NCI-H146 (cell line): Measurements from ENCODE around the gene MRTFA.
"Not testable (repeated sequence)": the region's sequence is repeated elsewhere in the genome, so short reads cannot be mapped to it uniquely, and the experiment has no call there.

ENCODE experiments used
- DNase-seq: peaks from one replicate; lab custom pipeline; 2025; lab: John Stamatoyannopoulos, UW

Gene MRTFA

DNA sequence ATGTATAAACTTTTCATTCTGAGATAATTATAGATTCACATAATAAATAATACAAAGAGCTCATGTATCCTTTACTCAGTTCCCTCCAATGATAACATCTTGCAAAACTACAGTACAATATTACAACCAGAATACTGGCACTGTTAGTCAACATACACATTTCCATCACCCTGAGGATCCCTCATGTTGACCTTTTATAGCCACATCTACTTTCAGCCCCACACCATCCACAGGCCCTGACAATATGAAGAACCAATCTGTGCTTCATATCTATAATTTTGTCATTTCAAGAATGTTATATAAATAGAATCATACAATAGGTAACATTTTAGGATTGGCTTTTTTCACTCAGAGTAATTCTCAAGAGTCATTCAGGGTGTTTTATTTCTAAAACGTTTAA lies 115.5 kb downstream of the MRTFA start:
- no peak for DNase-seq

DNA sequence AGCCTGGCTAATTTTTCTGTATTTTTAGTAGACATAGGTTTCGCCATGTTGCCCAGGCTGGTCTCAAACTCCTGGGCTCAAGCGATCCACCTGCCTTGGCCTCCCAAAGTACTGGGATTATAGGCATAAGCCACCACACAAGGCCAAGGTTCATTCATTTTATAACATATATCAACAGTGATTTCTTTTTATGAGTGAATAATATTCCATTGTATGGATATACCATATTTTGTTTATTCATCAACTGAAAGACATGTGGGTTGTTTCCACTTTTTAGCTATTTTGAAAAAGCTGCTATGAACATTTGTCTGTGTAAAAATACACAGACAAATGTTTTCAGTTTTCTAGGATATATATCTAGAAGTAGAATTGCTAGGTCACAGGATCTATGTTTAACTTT lies 116.0 kb downstream of the MRTFA start:
- no peak for DNase-seq

DNA sequence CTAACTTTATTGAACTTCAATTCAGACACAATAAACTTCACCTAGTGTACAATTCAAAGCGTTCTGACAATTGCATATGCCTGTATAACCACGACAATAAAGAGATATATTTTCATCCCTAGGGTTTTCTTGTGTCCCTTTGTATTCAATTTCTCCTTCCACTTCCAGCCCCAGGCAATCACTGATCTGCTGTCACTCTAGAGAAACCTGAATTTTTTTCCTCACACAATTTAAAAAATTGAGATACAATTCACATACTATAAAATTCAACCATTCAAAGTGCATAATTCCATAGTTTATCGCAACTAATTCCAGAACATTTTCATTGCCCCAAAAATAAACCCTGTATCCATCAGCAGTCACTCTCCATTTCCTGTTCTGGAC lies 116.6 kb downstream of the MRTFA start:
- DNase-seq: no peak

DNA sequence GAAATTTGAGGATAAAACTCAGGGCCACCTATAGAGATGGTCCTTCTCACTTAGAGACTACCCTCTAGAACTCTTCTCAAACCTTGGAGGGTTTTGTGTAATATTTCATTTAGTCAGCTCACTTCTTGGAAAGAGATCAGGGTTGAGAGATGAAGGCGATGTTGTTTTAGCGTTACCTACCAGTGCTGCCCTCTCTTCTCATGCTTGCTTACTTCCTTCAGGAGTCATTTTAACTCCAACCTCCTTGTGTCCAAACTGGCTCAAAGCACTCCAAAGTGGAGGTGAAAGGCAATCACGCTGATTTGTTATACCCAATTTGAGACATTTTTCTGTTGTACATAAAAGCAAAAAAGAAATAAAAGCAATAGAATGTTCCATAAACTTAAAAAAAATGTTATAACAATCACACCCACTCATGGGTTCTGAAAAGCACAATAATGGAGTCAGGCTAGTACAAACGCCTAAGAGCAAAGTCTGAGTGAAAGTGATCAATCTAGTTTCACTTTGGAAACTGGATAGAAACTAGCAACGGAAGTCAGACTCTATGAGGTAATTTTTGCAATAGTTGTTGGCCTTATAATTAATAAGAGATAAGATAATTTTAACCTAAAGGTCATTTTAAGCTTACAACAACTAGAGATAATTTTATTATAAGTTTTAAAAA lies 117.1 kb downstream of the MRTFA start:
- DNase-seq: no peak

DNA sequence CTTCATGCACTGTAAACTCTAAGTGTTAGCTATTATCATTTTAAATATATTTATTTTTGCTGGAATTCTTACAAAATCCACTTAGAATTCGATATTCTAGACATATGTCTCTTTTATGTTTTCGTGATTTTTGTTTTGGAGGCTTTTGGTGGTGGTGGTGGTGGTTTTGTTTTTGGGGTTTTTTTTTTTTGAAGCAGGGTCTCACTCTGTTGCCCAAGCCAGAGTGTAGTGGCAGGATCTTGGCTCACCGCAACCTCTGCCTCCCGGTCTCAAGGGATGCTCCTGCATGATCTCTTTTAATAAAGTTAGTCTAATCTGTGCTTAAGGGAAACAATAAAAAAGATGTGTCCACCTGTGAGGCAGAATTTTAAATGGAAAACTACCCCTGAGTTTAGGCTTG lies 117.7 kb downstream of the MRTFA start:
- DNase-seq: no peak

DNA sequence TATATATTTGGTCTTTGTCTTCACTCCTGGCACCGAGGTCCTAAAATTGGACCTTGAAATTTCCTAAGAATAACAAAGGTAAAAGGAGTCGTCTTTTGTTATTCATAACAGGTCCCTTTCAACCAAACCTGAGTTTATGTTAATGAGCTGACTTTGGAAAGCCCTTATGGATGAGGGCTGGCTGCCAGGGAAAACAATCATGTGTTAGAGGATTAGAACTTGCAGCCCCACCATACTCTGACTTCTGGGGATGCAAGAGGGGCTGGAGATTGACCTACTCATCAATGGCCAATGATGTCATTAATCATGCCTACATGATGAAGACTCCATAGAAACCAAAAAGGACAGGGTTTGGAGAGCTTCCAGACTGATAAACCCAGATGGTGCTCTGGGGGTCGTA lies 118.9 kb downstream of the MRTFA start:
- no peak for DNase-seq

DNA sequence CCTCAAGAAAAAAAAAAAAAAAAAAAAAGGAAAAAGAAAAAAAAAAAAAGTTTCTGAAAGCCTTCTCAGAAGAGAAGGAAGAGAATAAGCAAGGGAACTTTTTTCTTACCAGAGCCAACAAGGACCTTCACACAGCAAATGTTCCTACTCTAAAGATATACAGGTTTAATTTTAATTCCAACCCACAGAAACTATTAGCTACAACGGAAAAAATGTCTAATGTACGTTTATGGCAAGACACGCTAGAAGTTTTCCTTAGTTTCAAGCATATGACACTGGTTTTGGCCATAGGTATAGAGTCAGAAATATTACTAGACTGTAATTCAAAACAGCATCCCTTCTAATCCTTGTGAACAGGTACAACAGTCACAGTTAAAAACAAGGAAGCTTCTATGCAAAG lies 120.1 kb downstream of the MRTFA start:
- no peak for DNase-seq

DNA sequence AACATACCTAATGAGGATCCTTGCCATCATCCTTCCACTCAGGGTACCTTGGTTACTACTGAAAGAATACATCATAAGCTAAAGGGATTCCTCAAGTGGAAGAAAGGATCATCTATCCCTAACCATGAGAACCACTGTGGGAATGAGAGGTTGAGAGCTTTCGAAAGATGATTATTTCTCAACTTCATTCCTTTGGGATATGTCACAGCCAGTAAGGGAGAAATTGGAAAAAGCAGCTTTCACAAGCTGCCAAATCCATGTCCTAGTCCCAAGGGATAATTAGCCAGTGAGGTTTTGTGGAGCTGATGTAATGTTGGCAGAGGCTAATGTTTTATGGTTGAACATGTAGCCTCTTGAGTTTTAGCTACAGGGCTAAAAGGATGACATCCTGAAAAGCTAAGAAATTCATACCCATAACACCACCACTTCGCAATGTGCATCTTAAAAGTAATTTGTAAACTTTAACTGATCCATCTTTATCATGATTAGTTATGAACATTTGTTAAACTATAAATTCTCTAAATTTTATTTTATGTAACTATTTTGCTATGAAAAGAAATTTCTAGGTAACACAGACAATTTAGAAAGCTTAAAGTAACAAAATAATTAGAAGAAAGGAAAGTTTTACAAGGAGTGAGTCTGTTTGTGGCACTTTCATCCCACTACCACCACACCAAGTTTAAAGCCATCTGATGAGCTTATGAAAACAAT lies 123.9 kb downstream of the MRTFA start:
- DNase-seq: no peak

DNA sequence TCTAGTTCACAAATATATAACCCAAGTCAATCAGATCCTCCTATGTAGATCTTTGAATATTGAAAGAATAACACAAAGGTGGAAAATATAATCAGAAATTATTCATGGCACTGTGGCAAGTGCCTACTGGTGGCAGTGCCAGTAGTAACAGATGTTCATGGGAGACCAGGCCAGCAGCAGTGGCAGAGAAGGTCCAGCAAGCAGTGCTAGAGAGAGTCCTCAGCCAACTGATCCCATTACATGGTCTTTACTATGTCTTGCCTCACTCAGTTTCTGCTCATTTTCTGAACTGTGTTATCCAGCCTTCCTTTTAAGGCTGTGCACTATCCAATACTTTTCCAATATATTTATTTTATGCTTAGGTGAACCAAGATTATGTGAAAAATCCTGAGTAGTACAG lies 124.9 kb downstream of the MRTFA start:
- DNase-seq: no peak

DNA sequence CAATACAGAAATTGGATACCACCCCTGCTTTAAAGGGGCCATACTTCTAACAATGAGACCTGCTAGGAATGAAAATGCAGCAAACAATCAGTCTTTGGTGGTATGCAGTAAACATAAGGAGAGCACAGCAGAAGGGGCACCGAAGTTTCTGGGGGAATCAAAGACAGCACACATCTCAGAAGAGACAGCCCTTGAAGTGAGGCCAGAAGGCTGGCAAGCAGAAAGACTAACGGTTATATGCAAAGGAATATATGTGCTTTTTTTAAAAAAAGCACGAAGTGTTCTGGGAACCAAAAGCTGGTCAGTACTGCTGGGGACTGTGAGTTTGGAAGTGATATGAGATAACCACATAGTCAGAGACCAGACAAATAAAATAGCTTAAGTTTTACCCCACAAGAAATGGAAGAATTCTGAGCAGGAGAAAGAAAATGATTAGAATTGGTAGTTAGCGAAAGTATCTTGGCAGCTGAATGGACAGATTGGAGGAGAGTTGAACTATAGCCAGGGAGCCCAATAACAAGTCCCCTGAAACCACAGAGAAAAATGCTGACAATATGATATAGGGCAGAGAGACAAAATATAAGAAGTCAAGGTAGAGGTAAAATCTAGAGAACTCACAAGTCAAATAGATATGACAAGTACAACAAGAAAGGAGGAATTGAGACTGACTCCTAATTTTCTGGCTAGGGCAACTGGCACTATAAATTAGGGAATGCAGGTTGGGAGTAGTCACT lies 125.7 kb downstream of the MRTFA start:
- no peak for DNase-seq

DNA sequence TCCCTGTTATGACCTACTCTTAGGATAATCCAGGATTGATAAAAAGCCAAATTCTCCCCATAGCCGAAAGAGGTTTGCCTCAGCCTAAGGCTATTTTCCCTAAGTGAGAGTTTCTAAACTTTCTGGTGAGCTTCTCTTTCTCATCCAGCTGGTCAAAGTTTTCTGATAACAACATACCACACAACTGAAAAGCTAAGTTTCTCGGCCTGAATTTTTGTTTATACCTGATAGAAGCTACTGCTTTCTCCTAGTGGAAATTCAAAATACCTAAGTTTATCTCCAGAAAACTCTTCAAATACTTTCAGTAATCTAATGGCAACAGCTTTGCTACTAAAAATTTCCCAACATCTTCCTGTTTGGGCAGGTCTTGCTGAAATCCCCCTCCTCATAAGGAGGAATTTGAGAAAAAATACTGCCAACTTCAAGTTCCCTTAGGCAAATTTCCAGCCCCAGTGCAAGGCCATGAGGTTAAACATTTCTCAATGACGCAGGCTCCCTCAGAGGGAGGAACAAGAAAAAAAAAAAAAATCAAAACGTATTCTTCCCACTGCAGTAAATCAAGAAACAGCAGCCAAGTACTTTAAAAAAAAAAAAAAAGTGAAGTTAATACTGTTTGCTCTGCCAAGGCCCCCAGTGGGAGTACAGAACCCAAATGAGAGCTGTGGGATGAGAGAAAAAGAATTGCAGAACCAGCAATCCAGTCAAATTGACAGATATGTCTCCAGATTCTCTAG lies 127.0 kb downstream of the MRTFA start:
- no peak for DNase-seq

DNA sequence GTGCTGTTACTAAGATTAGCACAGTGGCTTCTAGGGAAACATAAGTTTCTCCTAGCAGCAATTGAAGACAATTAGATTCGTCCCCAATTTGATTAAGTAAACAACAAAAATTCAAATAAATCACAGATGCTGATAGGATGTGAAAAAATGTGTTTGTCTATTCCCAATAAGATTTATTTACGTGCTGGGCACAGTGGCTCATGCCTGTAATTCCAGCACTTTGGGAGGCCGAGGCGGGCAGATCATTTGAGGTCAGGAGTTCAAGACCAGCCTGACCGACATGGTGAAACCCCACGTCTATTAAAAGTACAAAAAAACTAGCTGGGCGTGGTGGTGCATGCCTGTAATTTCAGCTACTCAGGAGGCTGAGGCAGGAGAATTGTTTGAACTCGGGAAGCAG lies 128.5 kb downstream of the MRTFA start:
- not testable (repeated sequence) for DNase-seq

DNA sequence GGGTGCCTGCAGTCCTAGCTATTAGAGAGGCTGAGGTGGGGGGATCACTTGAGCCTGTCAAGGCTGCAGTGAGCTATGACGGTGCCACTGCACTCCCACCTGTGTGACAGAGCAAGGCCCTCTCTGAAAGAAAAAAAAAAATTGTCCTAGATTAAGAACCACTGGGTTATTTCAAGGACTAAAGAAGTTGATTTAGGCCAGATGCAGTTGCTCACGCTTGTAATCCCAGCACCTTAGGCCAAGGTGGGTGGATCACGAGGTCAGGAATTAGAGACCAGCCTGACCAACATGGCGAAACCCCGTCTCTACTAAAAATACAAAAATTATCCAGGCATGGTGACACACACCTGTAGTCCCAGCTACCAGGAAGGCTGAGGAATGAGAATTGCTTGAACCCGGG lies 129.0 kb downstream of the MRTFA start:
- DNase-seq: no peak

DNA sequence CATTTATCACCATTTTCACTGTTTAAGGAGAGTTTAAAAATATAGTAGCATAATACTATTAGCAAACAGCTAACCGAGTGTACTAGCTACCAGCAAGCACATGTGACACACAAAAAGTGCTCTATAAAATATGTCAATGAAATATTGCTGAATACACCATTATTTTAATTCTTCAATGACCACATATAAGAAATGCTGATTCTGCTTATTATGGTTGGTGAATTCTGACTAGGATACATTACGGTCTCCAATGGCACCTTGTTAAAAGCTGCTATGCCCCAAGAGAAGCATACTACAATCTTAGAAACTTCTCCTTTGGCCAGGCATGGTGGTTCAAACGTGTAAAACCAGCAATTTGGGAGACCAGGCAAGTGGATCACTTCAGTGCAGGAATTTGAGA lies 129.8 kb downstream of the MRTFA start:
- no peak for DNase-seq

DNA sequence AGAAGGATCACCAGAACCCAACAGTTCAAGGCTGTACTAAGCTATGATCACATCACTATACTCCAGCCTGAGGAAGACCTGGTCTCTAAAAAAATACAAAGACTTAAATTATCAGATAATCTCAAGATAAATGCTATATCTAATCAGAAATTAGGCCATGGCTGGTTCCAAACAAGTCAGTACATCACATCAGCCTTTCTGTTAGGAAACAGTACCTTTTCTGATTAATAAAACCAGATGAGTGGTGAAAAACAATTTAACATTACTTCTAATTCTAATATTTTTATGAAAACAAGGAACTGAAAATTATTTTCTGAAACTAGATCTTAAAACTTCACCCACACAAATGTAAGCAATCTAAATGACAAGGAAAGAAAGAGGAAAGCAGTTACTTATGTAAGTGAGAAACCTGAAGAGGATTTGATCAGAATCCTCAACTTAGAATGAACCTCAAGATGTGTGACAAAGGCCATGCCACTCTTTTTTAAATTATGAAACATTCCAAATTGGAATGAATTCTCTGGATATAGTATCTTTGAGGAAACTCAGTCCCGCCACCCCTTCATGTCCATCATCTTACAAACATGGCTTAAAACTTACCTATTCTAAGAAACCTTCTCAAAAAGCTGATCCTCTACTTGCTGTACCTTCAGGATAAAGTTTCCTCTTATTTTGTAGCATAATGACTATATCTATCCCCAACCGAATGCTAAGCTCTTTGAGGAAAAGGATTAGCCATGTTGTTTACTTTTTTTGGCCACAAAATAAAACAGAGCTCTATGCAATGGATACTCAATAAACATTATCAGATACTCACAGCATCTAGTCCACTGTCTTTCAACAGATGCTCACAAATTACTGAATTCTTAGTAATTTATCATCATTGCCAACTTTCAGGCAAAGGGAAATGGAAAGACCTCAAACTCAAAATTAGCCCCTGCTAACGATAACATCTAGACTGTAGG lies 132.0 kb downstream of the MRTFA start:
- DNase-seq: no peak

DNA sequence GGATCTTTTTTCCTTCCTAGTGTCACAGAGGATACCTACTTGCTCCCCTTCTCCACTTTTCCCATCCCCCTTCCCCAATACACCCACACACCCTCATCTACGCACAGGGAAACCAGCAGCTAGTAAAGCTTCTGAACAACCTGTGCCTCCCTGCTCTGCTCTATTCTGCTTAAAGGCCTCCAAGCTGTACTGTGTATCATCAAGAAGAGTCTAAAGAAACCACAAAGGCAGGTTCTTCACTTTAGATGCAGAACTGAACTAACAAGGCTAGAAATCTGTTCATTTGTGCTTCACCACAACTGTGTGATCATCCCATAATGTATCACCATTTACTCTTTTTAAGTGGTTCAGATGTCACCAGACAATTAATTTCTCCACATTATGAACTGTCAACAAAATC lies 133.6 kb downstream of the MRTFA start:
- no peak for DNase-seq

DNA sequence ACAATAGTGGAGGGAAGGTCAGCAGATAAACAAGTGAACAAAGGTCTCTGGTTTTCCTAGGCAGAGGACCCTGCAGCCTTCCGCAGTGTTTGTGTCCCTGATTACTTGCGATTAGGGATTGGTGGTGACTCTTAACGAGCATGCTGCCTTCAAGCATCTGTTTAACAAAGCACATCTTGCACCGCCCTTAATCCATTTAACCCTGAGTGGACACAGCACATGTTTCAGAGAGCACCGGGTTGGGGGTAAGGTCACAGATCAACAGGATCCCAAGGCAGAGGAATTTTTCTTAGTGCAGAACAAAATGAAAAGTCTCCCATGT lies 136.1 kb downstream of the MRTFA start:
- not testable (repeated sequence) for DNase-seq

DNA sequence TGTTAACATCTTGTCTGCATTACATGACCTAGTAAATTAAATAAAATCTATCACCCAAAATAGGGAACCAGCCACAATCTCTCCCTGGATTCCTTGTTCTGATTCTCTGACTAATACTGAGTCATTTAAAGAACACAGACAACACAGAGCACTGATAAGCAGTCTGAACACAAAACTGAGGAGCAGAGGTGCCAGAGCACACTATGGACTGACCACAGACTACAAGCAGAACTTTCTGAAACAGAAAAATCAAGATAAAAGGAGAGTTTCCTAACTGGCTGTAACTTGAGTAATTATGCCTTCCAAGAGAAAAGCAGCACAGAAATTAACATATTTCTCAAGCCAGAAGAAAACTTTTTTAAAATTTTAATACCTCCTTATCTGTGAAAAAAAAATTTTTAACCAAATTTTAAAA lies 137.3 kb downstream of the MRTFA start:
- no peak for DNase-seq

DNA sequence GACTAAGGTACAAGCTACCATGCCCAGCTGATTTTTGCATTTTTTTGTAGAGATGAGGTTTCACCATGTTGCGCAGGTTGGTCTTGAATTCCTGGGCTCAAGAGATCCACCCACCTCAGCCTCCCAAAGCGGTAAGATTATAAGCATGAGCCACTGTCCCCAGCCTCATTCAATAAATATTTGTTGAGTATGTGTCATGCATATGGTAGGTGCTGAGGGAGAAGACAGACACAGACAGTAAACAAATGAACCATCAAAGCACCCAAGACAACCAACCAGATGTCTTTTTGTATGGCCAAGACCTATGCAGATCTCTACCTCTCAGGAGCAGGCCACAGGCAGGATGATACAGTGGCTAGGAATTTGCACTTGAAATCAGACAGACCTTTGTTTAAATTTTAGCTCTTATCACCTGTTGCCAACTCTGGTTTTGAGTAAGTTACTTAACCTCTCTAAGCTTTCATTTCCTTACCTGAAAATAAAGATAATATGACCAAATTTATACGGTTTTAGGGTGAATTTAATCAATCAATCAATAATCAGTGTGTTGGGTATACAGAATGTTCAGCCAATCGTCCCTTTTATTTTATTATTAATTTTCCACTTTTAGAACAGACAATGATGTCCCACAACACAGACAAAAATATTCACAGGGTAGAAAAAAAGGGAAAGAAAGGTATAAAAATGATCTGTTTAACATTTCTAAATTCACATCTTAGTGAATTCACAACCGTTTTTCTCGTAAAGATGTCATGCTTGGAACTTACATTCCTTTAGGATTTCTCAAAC lies 137.9 kb downstream of the MRTFA start:
- DNase-seq: peak; percentile 23

DNA sequence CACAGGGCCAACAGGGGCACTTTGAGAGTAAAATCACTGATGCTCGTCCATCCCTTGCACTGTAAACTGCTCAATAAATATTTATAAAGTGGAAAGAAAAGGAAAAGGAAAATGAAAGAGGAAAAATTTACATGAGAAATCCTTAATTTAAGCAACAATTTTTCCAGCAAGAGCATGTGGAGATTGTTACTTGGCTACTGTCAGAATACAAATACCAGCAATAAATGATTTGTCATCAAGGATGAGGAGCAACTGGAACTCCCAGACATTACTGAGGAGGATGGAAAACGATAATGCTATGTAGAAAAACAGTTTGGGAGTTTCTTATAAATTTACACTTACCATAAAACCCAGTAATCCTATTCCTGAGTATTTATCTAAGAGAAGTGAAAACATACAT lies 143.1 kb downstream of the MRTFA start:
- no peak for DNase-seq
